Neural cell (in vitro differentiated cells): ENCODE results near the gene ARMC9.

Source experiments
- EP300 ChIP-seq: fragments of 450-650 bp; conservative IDR thresholded peaks from 2 replicates; pipeline ENCODE4 v1.6.1; 2014; ENCODE audit warnings: antibody characterized with exemption, mild to moderate bottlenecking, moderate library complexity; ENCODE audit not compliant: poor library complexity, severe bottlenecking
- EZH2 ChIP-seq: fragments of 200-600, 300-800 bp; shearing (Covaris generic), sonication (generic); IDR thresholded peaks from 2 replicates; pipeline ENCODE4 v1.6.1; 2014; ENCODE audit warnings: antibody characterized with exemption, low read length, borderline replicate concordance, mild to moderate bottlenecking; ENCODE audit not compliant: insufficient read depth, poor library complexity, severe bottlenecking
- MXI1 ChIP-seq: fragments of 450-650 bp; conservative IDR thresholded peaks from 2 replicates; pipeline ENCODE4 v1.6.1; 2014; ENCODE audit warnings: antibody characterized with exemption, mild to moderate bottlenecking; ENCODE audit not compliant: poor library complexity, severe bottlenecking
- POLR2AphosphoS5 ChIP-seq: IDR thresholded peaks from 2 replicates; pipeline ENCODE4 v1.6.1; 2012
- RAD21 ChIP-seq: fragments of 450-650 bp; conservative IDR thresholded peaks from 2 replicates; pipeline ENCODE4 v1.6.1; 2014; ENCODE audit warnings: antibody characterized with exemption, mild to moderate bottlenecking, moderate library complexity
- REST ChIP-seq: IDR thresholded peaks from 2 replicates; pipeline ENCODE4 v1.6.1; 2012; ENCODE audit warnings: borderline replicate concordance
- SMC3 ChIP-seq: fragments of 450-650 bp; conservative IDR thresholded peaks from 2 replicates; pipeline ENCODE4 v1.6.1; 2014; ENCODE audit warnings: antibody characterized with exemption, mild to moderate bottlenecking, moderate library complexity; ENCODE audit not compliant: poor library complexity
- TAF1 ChIP-seq: IDR thresholded peaks from 2 replicates; pipeline ENCODE4 v1.6.1; 2012; ENCODE audit warnings: low read depth
- TF ChIP-seq, protein P1 (sequence below): fragments of 450-650 bp; IDR thresholded peaks from 2 replicates; pipeline ENCODE4 v1.5.1; 2014; ENCODE audit warnings: antibody characterized with exemption, mild to moderate bottlenecking, moderate library complexity; ENCODE audit not compliant: poor library complexity, severe bottlenecking

GRCh38 chr2:231384970-231385369, 186.5 kb downstream of the ARMC9 start:
- TF ChIP-seq EP300: no peak
- TF ChIP-seq, protein P1, sequence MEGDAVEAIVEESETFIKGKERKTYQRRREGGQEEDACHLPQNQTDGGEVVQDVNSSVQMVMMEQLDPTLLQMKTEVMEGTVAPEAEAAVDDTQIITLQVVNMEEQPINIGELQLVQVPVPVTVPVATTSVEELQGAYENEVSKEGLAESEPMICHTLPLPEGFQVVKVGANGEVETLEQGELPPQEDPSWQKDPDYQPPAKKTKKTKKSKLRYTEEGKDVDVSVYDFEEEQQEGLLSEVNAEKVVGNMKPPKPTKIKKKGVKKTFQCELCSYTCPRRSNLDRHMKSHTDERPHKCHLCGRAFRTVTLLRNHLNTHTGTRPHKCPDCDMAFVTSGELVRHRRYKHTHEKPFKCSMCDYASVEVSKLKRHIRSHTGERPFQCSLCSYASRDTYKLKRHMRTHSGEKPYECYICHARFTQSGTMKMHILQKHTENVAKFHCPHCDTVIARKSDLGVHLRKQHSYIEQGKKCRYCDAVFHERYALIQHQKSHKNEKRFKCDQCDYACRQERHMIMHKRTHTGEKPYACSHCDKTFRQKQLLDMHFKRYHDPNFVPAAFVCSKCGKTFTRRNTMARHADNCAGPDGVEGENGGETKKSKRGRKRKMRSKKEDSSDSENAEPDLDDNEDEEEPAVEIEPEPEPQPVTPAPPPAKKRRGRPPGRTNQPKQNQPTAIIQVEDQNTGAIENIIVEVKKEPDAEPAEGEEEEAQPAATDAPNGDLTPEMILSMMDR: no peak
- no peak for TF ChIP-seq EZH2
- TF ChIP-seq RAD21: no peak
- TF ChIP-seq POLR2AphosphoS5: no peak
- TF ChIP-seq SMC3: no peak
- no peak for TF ChIP-seq TAF1
- TF ChIP-seq REST: no peak
- TF ChIP-seq MXI1: no peak
